Activated naive CD4-positive, alpha-beta T cell treated with anti-CD3 and anti-CD28 coated beads, Interleukin-2, amount 10 ng/mL, durations not matched to agents 7 days and 5 days (primary cell): Measurements from ENCODE around the gene MAP3K9.

ENCODE experiments used
- CTCF ChIA-PET: fragments of 350-600 bp; sonication (Branson Sonifier 250); formaldehyde crosslinking; loops from one replicate; lab custom pipeline; 2021; ENCODE audit warnings: antibody characterized with exemption; lab: Charles Lee
- DNase-seq: peaks from one replicate; pipeline ENCODE4 v3.0.0-alpha.2; 2020
- H3K27ac Mint-ChIP-seq: one replicate; pipeline ENCODE4 v1.8.0; 2021; ENCODE audit warnings: mild to moderate bottlenecking, moderate library complexity, mixed read lengths
- H3K27me3 Mint-ChIP-seq: one replicate; pipeline ENCODE4 v1.8.0; 2021; ENCODE audit warnings: mild to moderate bottlenecking, mixed read lengths
- H3K36me3 Mint-ChIP-seq: one replicate; pipeline ENCODE4 v1.8.0; 2021; ENCODE audit warnings: mixed read lengths
- H3K4me1 Mint-ChIP-seq: one replicate; pipeline ENCODE4 v1.8.0; 2021; ENCODE audit warnings: mixed read lengths
- H3K4me3 Mint-ChIP-seq: one replicate; pipeline ENCODE4 v1.8.0; 2021; ENCODE audit warnings: mild to moderate bottlenecking, moderate library complexity, mixed read lengths
- H3K9me3 Mint-ChIP-seq: one replicate; pipeline ENCODE4 v1.8.0; 2021; ENCODE audit warnings: mixed read lengths

Gene MAP3K9

DNA sequence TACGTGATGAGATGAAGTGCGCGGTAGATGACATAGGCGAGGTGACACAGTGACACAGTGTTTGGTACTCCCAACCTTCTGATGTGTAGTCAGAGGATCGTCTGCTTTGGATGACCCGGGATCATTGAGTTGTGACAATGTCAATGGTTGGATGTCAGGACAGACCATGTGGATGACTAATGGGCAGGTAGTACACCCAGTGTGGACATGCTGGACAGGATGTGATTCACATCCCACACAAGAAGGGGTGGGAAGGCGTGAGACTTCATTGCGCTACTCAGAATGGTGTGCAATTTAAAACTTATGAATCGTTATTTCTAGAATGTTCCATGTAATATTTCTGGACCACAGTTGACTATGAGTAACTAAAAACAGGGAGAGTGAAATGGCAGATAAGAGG, 23.8 kb downstream of the MAP3K9 start:
- no peaks in the 10 kb centered on the region for H3K9me3 Mint-ChIP-seq
- no peak for DNase-seq
- CTCF ChIA-PET = no interaction called here
- no peaks in the 10 kb centered on the region for H3K27me3 Mint-ChIP-seq
- peaks cover 10% of the 10 kb centered on the region for H3K4me1 Mint-ChIP-seq
- H3K27ac Mint-ChIP-seq = no peak overlapping the region
- no peak overlapping the region for H3K4me3 Mint-ChIP-seq
- peaks cover 2% of the 10 kb centered on the region for H3K36me3 Mint-ChIP-seq

DNA sequence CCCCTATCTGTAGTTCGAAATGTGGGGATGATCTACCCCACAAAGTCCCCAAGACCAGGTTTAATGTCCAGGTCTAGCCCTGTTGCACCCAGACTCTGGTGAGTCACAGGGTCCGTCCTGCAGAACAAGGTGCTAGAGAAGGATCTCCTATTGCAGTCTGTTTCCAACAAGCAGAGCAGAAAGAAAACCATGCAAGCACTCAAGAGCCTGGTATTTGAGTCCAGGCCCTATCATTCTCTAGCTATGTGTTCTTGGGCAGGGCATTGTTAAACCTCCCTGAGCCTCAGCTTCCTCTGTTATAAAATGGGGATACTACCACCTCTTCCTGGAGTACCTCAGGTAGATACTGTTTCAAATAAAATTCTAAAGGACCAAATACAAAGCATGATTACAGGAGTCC, 24.4 kb downstream of the MAP3K9 start:
- no peak for DNase-seq
- Mint-ChIP-seq H3K4me1 (peaks cover 10% of the 10 kb centered on the region), H3K9me3 (no peaks in the 10 kb centered on the region), H3K36me3 (peaks cover 2% of the 10 kb centered on the region), H3K4me3 (no peak overlapping the region), H3K27me3 (no peaks in the 10 kb centered on the region), H3K27ac (no peak overlapping the region)
- CTCF ChIA-PET = no interaction called here

DNA sequence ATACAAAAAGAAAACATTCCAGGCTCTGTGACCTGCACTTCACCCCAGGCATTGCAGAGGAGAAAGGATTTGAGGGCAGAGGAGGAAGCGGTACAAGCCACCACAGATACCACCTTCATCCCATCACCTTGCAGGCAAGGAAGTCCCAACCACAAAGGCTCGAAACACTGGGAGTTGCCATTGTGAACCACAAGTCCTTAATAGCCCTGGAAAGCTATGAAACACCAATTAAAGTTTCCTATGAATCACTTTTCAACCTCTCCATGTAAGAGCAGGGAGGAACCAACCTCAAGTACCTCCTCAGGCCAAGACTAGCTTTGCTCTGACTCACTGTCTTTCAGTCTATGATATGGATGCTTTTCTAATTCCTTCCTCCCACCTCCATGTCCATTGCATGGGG, 27.0 kb downstream of the MAP3K9 start:
- no peaks in the 10 kb centered on the region for H3K36me3 Mint-ChIP-seq
- H3K4me1 Mint-ChIP-seq = peaks cover 10% of the 10 kb centered on the region
- no peak for DNase-seq
- no peak overlapping the region for H3K27ac Mint-ChIP-seq
- H3K27me3 Mint-ChIP-seq = no peaks in the 10 kb centered on the region
- H3K9me3 Mint-ChIP-seq = no peaks in the 10 kb centered on the region
- H3K4me3 Mint-ChIP-seq = no peak overlapping the region
- CTCF ChIA-PET = no interaction called here

DNA sequence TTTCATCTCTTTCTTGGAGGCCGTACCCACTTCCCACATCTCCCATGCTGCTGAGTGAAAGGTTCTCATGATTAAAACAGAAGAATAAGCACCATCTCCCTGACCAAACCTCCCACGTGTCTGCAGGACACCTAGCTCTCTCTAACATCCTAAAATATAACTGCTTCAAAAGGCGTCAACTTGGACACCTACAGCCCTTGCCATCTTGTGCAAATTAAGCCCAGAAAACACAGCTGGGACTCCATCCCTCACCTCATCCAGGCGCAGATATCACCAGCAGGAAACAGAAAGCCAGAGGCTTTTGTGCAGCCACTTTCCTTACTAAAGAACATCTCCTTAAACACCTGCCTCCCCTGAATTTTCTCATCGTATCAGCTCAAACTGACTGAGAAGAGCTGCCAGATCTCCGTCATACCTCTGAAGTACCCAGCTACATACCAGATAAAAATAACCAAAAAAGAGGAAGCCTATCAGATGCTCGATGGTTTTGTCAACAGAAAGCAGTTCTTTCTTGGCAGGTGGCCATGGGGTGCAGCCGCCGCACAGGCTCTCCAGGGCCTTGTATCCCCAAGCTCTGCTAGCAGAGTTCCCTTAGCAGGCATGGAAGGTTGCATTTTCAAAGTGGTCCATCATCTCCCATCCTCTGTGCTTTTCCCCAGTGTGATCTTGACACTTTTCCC, 28.8 kb downstream of the MAP3K9 start:
- H3K27ac Mint-ChIP-seq = no peak overlapping the region
- DNase-seq = no peak

DNA sequence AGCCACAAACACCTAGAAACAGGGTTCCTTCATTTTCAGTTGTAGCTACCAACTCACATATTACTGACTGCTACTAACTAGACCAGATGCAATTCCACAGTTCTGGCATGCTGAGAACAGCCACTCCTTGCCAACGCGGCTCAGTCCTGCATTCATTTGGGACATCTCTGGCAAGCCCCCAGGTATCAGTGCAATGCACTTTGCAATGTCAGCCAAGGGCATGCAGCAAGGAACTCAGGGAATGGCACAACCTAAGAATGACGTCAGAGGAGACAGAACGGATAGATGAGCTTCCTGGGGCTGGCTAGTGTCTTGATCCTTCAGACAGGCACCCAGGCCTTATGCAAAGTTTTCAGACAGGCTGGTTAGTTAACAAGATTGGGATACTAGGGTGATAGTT, 29.6 kb downstream of the MAP3K9 start:
- H3K27ac Mint-ChIP-seq = no peak overlapping the region
- no peaks in the 10 kb centered on the region for H3K27me3 Mint-ChIP-seq
- DNase-seq = no peak
- H3K4me3 Mint-ChIP-seq = no peak overlapping the region
- peaks cover 10% of the 10 kb centered on the region for H3K4me1 Mint-ChIP-seq
- no peaks in the 10 kb centered on the region for H3K9me3 Mint-ChIP-seq
- no peaks in the 10 kb centered on the region for H3K36me3 Mint-ChIP-seq
- CTCF ChIA-PET = no interaction called here

More for the DNA sequence above, 28.8 kb downstream of the MAP3K9 start:
- Mint-ChIP-seq H3K9me3 (no peaks in the 10 kb centered on the region), H3K4me1 (peaks cover 10% of the 10 kb centered on the region), H3K36me3 (no peaks in the 10 kb centered on the region), H3K27me3 (no peaks in the 10 kb centered on the region), H3K4me3 (no peak overlapping the region)
- CTCF ChIA-PET = no interaction called here

DNA sequence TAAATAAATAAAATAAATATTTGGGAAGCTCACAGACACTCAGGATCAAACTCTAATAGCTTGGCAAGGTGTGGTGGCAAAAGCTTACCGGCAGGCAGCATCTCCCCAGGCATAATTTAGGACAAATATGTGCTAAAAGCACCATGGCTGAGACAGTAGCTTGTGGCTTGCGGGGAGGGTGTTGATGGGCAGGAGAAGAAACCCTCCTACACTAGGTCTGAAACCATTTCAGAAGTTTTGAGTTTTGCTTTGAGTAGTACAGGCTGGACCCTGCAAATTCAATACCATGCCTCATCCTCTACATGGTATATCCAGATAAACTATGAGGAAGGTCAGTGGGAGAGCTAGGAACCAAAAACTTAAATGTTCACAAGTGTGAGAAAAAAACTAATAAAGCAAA, 33.1 kb downstream of the MAP3K9 start:
- CTCF ChIA-PET = no interaction called here

DNA sequence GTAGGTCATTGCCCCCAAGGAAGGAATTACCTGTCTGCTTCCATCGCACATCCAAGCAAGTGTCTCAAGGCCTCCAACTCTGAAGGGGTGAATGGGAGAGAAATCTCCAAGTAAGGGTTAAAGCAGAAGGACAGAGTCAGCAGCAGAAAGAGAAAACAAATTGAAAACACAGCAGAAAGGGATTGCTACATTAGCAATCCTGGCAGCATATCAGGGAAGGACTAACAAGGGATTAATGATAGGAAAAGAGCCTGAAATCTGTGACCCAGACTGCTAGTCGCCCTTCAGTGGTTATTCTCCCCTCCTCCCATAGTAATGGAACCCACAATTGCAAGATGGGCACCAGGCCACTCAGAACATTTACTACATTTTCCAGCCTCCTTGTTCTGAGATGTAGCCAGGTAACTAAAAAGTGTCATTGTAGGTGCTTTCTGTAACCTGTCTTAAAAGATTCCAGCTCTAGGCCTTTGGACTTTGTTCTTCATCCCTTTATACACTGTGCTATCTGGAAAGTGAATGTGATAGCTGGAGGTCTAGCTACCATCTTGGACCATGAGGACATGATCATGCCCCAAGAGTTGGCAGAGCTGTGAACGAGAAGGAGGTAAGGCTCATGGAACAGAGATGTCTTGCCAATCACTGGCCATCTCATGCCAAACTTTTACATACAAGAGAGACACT, 36.0 kb downstream of the MAP3K9 start:
- Mint-ChIP-seq H3K27me3 (no peaks in the 10 kb centered on the region), H3K4me1 (no peaks in the 10 kb centered on the region), H3K4me3 (no peak overlapping the region), H3K36me3 (no peaks in the 10 kb centered on the region), H3K27ac (no peak overlapping the region), H3K9me3 (no peaks in the 10 kb centered on the region)
- CTCF ChIA-PET = no interaction called here
- DNase-seq = no peak

More for the DNA sequence above, 33.1 kb downstream of the MAP3K9 start:
- no peaks in the 10 kb centered on the region for H3K4me1 Mint-ChIP-seq
- no peaks in the 10 kb centered on the region for H3K36me3 Mint-ChIP-seq
- no peaks in the 10 kb centered on the region for H3K9me3 Mint-ChIP-seq
- H3K27ac Mint-ChIP-seq = no peak overlapping the region
- H3K4me3 Mint-ChIP-seq = no peak overlapping the region
- H3K27me3 Mint-ChIP-seq = no peaks in the 10 kb centered on the region
- DNase-seq = no peak

DNA sequence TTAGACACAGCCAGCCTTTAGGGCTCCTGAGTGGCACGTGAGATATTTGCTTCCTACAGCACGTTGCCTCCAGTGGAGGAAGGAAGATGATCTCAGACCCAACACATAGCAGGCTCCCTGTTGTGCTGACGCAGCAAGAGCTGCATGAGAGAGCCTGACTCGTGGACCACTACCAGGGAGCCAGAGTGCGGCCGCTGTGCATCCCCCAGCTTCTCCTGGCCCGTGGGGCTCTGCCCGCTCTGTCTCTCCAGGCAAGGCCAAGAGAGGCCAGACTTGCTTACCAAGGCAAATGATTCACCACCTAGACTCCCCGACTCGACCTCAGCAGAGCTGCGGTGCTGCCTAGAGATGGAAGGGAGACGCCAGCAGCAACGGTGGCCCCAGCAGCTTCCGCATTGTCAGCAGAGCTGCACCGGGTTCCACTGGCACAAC, 37.5 kb downstream of the MAP3K9 start:
- H3K27me3 Mint-ChIP-seq = no peaks in the 10 kb centered on the region
- no peak overlapping the region for H3K4me3 Mint-ChIP-seq
- CTCF ChIA-PET = no interaction called here
- no peaks in the 10 kb centered on the region for H3K36me3 Mint-ChIP-seq
- no peaks in the 10 kb centered on the region for H3K9me3 Mint-ChIP-seq
- H3K27ac Mint-ChIP-seq = no peak overlapping the region
- DNase-seq = no peak
- H3K4me1 Mint-ChIP-seq = no peaks in the 10 kb centered on the region

DNA sequence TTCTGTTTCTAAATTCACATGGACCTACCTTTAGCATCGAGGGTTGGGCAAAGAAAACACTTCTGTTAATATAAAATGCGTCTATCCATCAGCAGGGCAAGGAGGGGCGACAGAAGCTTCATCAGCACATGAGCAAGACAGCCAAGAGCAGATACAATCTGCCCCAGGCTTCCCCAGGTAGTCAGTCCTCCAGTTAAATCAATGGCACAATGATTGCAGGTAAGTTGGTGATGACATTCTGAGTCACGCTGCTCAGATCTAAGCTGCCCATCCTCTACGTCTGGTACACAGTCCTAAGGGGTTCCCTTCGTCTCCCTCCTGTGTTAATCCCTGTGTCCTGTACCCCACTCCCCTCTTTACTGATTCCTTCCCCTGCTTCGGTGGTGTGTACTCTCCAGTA, 38.8 kb downstream of the MAP3K9 start:
- Mint-ChIP-seq H3K36me3 (no peaks in the 10 kb centered on the region), H3K27ac (no peak overlapping the region), H3K27me3 (no peaks in the 10 kb centered on the region), H3K4me3 (no peak overlapping the region), H3K4me1 (no peaks in the 10 kb centered on the region), H3K9me3 (no peaks in the 10 kb centered on the region)
- no peak for DNase-seq
- CTCF ChIA-PET = no interaction called here

DNA sequence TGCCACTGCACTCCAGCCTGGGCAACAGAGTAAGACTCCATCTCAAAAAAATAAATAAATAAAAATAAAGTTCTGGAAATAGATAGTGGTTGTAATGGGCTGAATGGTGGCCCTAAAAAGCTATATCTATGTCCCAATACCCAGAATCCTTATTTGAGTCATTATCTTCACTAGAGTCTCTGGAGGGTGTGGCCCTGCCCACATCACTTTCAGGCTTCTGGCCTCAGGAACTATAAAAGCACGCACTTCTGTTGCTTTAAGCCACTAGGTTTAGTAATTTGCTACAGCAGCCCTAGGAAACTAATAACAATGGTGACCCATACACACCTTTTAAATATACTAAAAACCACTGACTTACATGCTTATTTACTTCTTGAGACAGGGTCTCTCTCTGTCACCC, 49.9 kb downstream of the MAP3K9 start:
- CTCF ChIA-PET = interaction anchor here (1.2 kb wide), 1 partner anchor 9 kb away, joined by 3 read pairs; no protein-coding TSS in a partner anchor
- no peaks in the 10 kb centered on the region for H3K4me1 Mint-ChIP-seq
- peaks cover 9% of the 10 kb centered on the region for H3K36me3 Mint-ChIP-seq
- no peaks in the 10 kb centered on the region for H3K27me3 Mint-ChIP-seq
- DNase-seq = no peak
- H3K9me3 Mint-ChIP-seq = no peaks in the 10 kb centered on the region
- H3K4me3 Mint-ChIP-seq = no peak overlapping the region
- no peak overlapping the region for H3K27ac Mint-ChIP-seq

DNA sequence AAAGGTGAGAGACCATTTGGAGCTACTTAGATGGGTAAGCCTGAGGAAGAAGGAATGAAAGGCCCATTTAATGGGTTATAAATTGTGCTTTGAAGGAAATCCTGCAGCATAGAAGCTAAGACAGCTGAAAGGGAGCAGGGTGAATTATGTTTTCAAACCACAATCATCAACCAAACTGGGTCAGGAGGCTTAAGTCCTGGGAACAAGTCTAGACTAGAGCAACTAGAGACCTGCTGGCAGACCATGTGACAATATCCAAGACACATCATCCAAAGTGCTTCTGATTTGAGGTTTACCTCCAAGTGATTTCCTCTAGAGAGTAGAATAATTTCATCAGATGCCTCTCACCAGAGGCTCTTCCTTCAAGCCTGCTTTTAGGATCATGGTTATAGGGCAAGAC, 53.7 kb downstream of the MAP3K9 start:
- CTCF ChIA-PET = no interaction called here
- no peak overlapping the region for H3K27ac Mint-ChIP-seq

DNA sequence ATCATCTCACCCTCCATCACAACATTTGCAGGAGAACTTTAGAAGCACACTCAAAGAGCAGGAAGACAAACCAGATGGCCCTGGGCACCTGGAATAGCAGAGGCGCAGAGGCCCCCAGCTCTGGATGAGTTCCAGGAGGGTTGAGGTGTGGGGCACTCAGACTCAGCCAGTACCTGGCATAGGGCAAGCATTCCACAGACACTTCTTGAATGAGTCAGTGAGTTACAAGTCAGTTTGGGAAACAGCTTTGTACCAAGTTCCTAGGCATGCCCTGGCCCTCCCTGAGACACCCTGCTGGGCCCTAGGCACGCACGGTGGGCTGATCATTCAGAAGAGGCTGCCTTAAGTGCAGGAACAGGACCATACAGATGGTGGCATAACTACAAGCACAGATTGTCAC, 54.3 kb downstream of the MAP3K9 start:
- Mint-ChIP-seq H3K27ac (no peak overlapping the region), H3K36me3 (peaks cover 4% of the 10 kb centered on the region), H3K9me3 (no peaks in the 10 kb centered on the region), H3K27me3 (no peaks in the 10 kb centered on the region), H3K4me3 (no peak overlapping the region), H3K4me1 (no peaks in the 10 kb centered on the region)
- no peak for DNase-seq
- CTCF ChIA-PET = no interaction called here

More for the DNA sequence above, 53.7 kb downstream of the MAP3K9 start:
- no peaks in the 10 kb centered on the region for H3K9me3 Mint-ChIP-seq
- no peaks in the 10 kb centered on the region for H3K27me3 Mint-ChIP-seq
- DNase-seq = no peak
- H3K36me3 Mint-ChIP-seq = peaks cover 10% of the 10 kb centered on the region
- H3K4me3 Mint-ChIP-seq = no peak overlapping the region
- H3K4me1 Mint-ChIP-seq = no peaks in the 10 kb centered on the region

DNA sequence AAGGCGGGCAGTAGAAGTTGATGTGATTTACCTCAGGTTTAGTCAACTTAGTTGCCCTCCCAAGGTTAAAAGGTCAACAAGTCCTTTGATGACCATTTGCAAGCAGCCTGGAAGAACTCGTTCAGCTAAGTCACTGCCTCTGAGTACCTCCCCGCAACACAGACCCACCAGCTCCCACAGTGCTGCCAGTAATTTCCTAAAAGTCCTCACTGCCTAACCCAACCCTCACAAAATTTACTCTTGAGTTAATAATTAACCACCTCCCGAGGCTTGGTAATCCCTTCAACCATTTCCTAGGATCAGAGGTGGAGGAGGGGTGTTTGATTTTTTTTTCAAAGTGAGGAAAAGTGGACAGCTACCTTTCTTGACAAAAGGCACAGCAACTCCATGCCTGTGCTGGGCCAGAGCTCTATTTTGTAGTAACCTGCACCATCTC, 55.8 kb downstream of the MAP3K9 start:
- CTCF ChIA-PET = no interaction called here
- no peak for DNase-seq
- no peak overlapping the region for H3K4me3 Mint-ChIP-seq

DNA sequence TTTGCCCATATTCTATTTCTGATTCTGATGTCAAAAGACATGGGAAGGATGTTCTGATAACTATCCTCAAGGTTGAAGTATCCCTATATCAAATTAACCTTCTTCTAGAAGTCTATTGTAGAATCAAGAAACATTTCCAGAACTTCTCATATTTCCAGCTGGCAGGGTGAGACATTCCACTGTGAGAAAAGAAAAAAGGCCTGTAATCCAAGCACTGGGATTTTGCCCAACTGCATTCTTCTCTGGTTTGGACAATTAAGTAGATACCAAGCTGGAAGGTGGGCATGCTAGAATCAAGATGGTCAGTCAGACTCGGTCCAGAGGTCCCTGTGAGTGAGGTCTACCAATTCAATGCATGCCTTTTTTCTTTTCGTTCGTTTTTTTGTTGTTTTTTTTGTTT, 60.9 kb downstream of the MAP3K9 start:
- DNase-seq = no peak
- no peaks in the 10 kb centered on the region for H3K9me3 Mint-ChIP-seq
- no peak overlapping the region for H3K4me3 Mint-ChIP-seq
- H3K27me3 Mint-ChIP-seq = no peaks in the 10 kb centered on the region
- H3K27ac Mint-ChIP-seq = no peak overlapping the region
- H3K4me1 Mint-ChIP-seq = no peaks in the 10 kb centered on the region
- CTCF ChIA-PET = no interaction called here
- peaks cover 26% of the 10 kb centered on the region for H3K36me3 Mint-ChIP-seq

More for the DNA sequence above, 55.8 kb downstream of the MAP3K9 start:
- Mint-ChIP-seq H3K27me3 (no peaks in the 10 kb centered on the region), H3K9me3 (no peaks in the 10 kb centered on the region), H3K4me1 (no peaks in the 10 kb centered on the region), H3K36me3 (peaks cover 13% of the 10 kb centered on the region), H3K27ac (no peak overlapping the region)

DNA sequence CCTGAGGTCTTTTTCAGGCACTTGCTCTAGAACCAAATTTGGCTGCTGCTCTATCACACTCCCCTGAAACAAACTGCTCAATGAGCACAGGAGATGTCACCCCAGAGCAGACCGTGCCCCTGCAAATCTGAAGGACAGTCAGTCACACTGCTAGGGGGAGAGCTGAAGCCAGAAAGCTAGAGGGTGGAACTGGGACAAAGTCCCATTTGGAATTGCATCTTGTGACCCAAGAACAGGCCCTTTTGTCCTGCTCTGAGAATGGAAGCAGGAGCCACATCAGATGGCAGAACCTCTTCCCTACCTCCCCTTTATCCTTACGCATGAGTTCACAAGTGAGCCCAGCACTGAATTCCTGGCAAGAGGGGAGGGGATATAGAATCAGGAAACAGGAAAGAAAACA, 64.7 kb downstream of the MAP3K9 start:
- Mint-ChIP-seq H3K4me3 (no peak overlapping the region), H3K36me3 (peaks cover 24% of the 10 kb centered on the region), H3K27ac (no peak overlapping the region), H3K9me3 (no peaks in the 10 kb centered on the region), H3K27me3 (no peaks in the 10 kb centered on the region), H3K4me1 (no peaks in the 10 kb centered on the region)
- no peak for DNase-seq
- CTCF ChIA-PET = no interaction called here
